ENCODE data around the gene PCSK6. TPM values are rescaled to one million over a fixed set of nuclear protein-coding genes. Genes with fewer than 3 reads are reported as not detected.

Gene PCSK6
- total RNA-seq, 4 donors from 2014 or later, result 9.7 to 20.5 (median 13.1) TPM

DNA sequence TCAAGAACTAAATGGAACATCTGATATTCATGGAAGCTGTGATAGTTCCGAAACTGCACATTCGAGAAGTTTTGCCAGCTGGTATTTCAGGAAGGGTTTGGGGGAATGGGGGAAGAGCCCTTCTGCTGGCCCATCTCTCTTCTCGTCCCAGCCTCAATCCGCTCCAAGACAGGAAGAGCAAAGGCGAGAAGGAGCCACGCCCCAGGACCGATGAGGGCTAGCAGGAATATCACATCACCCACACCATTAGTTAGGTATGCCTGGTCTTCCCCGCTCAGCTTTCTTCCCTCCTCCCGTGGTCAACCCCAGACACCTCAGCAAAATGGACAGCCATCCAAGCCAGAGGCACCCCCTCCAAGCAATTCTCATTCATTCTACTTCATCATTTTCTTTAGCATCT, 14.9 kb upstream of the PCSK6 start:
- DNase-seq (ENCODE audit: low spot score), result no peak
- ATAC-seq (ENCODE audit: low FRiP score), result no peak
- TF ChIP-seq, protein P1, sequence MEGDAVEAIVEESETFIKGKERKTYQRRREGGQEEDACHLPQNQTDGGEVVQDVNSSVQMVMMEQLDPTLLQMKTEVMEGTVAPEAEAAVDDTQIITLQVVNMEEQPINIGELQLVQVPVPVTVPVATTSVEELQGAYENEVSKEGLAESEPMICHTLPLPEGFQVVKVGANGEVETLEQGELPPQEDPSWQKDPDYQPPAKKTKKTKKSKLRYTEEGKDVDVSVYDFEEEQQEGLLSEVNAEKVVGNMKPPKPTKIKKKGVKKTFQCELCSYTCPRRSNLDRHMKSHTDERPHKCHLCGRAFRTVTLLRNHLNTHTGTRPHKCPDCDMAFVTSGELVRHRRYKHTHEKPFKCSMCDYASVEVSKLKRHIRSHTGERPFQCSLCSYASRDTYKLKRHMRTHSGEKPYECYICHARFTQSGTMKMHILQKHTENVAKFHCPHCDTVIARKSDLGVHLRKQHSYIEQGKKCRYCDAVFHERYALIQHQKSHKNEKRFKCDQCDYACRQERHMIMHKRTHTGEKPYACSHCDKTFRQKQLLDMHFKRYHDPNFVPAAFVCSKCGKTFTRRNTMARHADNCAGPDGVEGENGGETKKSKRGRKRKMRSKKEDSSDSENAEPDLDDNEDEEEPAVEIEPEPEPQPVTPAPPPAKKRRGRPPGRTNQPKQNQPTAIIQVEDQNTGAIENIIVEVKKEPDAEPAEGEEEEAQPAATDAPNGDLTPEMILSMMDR (IDR thresholded peaks at IDR 0.05), result no peak

DNA sequence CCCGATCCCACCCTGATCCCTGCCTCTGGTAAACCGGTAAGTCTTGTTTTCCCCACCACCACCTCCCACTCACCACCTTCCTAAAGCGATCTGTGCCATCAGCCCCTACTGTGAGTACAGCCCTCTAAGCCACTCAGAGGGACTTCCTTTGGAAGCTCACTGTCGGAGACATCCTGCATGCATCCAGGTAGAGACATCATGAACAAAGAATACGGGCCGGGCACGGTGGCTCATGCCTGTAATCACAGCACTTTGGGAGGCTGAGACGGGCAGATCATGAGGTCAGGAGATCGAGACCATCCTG, 13.7 kb upstream of the PCSK6 start:
- TF ChIP-seq, protein P1 (IDR thresholded peaks at IDR 0.05), result no peak
- no peak for DNase-seq (ENCODE audit: low spot score)
- ATAC-seq (ENCODE audit: low FRiP score), result no peak

GRCh38 chr15:101502572-101503295, 13.2 kb upstream of the PCSK6 start:
- no peak for ATAC-seq (ENCODE audit: low FRiP score)
- TF ChIP-seq, protein P1 (IDR thresholded peaks at IDR 0.05), result no peak

GRCh38 chr15:101501703-101502373, 12.3 kb upstream of the PCSK6 start:
- TF ChIP-seq, protein P1 (IDR thresholded peaks at IDR 0.05), result no peak
- ATAC-seq (ENCODE audit: low FRiP score) (no peak), DNase-seq (ENCODE audit: low spot score) (no peak)

More at GRCh38 chr15:101502572-101503295, 13.2 kb upstream of the PCSK6 start:
- DNase-seq (ENCODE audit: low spot score), result no peak

- DNase-seq (ENCODE audit: low spot score), result no peak
- peak; percentile 44 for ATAC-seq (ENCODE audit: low FRiP score)
Measured at GRCh38 chr15:101500865-101501551, 11.5 kb upstream of the PCSK6 start.

GRCh38 chr15:101499863-101500713, 10.6 kb upstream of the PCSK6 start:
- DNase-seq (ENCODE audit: low spot score), result no peak
- TF ChIP-seq, protein P1 (IDR thresholded peaks at IDR 0.05), result no peak
- ATAC-seq (ENCODE audit: low FRiP score), result no peak

More at GRCh38 chr15:101500865-101501551, 11.5 kb upstream of the PCSK6 start:
- TF ChIP-seq, protein P1 (IDR thresholded peaks at IDR 0.05), result no peak

Measured in omental fat pad (tissue), 4 donors.